Osteocyte (in vitro differentiated cells): ENCODE measurements around the gene COL23A1. TPM values are rescaled to one million over a fixed set of nuclear protein-coding genes. Genes with fewer than 3 reads are reported as not detected.

Experiments
- DNase-seq: peaks from one replicate; pipeline ENCODE4 v3.0.0; 2021; ENCODE audit warnings: mixed read lengths; ENCODE audit not compliant: unreplicated experiment; ENCODE audit errors: extremely low spot score
- H3K27ac Mint-ChIP-seq: one replicate; pipeline ENCODE4 v1.8.0; 2021; ENCODE audit warnings: mild to moderate bottlenecking, mixed read lengths; ENCODE audit not compliant: unreplicated experiment
- H3K27me3 Mint-ChIP-seq: one replicate; pipeline ENCODE4 v1.8.0; 2021; ENCODE audit warnings: mixed read lengths; ENCODE audit not compliant: unreplicated experiment
- H3K36me3 Mint-ChIP-seq: one replicate; pipeline ENCODE4 v1.8.0; 2021; ENCODE audit warnings: mixed read lengths; ENCODE audit not compliant: unreplicated experiment
- H3K4me1 Mint-ChIP-seq: one replicate; pipeline ENCODE4 v1.8.0; 2021; ENCODE audit warnings: mixed read lengths; ENCODE audit not compliant: unreplicated experiment
- H3K4me3 Mint-ChIP-seq: one replicate; pipeline ENCODE4 v1.8.0; 2021; ENCODE audit warnings: mild to moderate bottlenecking, moderate library complexity, mixed read lengths; ENCODE audit not compliant: unreplicated experiment
- H3K9me3 Mint-ChIP-seq: one replicate; pipeline ENCODE4 v1.8.0; 2021; ENCODE audit warnings: mixed read lengths; ENCODE audit not compliant: unreplicated experiment
- CTCF ChIP-seq: fragments of 200-600 bp; sonication (generic); IDR thresholded peaks from 2 replicates; pipeline ENCODE4 v1.5.0; 2021; ENCODE audit warnings: antibody characterized with exemption, mild to moderate bottlenecking, moderate library complexity
- total RNA-seq: library from RNA; stranded (reverse); gene quantifications from 2 replicates; pipeline ENCODE4 v1.2.1, GENCODE V29; 2021

The COL23A1 gene
- total RNA-seq, 1 donor from 2014 or later = not detected

GRCh38 chr5:178432421-178433272 lies 157.5 kb downstream of the COL23A1 start:
- no peak overlapping the region for H3K4me3 Mint-ChIP-seq
- no peak for TF ChIP-seq CTCF
- no peaks in the 10 kb centered on the region for H3K4me1 Mint-ChIP-seq
- no peaks in the 10 kb centered on the region for H3K27me3 Mint-ChIP-seq
- H3K27ac Mint-ChIP-seq = no peak overlapping the region
- H3K36me3 Mint-ChIP-seq = no peaks in the 10 kb centered on the region
- H3K9me3 Mint-ChIP-seq = peaks cover 8% of the 10 kb centered on the region
- peak; percentile 59 for DNase-seq

GRCh38 chr5:178431782-178432165 lies 158.4 kb downstream of the COL23A1 start:
- no peaks in the 10 kb centered on the region for H3K36me3 Mint-ChIP-seq
- H3K4me1 Mint-ChIP-seq = no peaks in the 10 kb centered on the region
- no peaks in the 10 kb centered on the region for H3K27me3 Mint-ChIP-seq
- no peak overlapping the region for H3K27ac Mint-ChIP-seq
- DNase-seq = no peak
- H3K9me3 Mint-ChIP-seq = peaks cover 8% of the 10 kb centered on the region
- H3K4me3 Mint-ChIP-seq = no peak overlapping the region
- TF ChIP-seq CTCF = no peak

GRCh38 chr5:178431063-178431781 lies 159.0 kb downstream of the COL23A1 start:
- no peak overlapping the region for H3K4me3 Mint-ChIP-seq
- DNase-seq = peak; percentile 56
- TF ChIP-seq CTCF = no peak
- no peaks in the 10 kb centered on the region for H3K36me3 Mint-ChIP-seq
- H3K27me3 Mint-ChIP-seq = no peaks in the 10 kb centered on the region
- peaks cover 8% of the 10 kb centered on the region for H3K9me3 Mint-ChIP-seq
- H3K4me1 Mint-ChIP-seq = no peaks in the 10 kb centered on the region
- no peak overlapping the region for H3K27ac Mint-ChIP-seq

- peak; percentile 65 for DNase-seq
- no peaks in the 10 kb centered on the region for H3K27me3 Mint-ChIP-seq
- TF ChIP-seq CTCF = no peak
- no peaks in the 10 kb centered on the region for H3K36me3 Mint-ChIP-seq
- no peak overlapping the region for H3K27ac Mint-ChIP-seq
- H3K4me3 Mint-ChIP-seq = no peak overlapping the region
- no peaks in the 10 kb centered on the region for H3K4me1 Mint-ChIP-seq
- peaks cover 8% of the 10 kb centered on the region for H3K9me3 Mint-ChIP-seq
These were observed 159.8 kb downstream of the COL23A1 start for GRCh38 chr5:178430186-178431062.
